Endothelial cell (in vitro differentiated cells): ENCODE results near the gene GDPD5. TPM values are rescaled to one million over a fixed set of nuclear protein-coding genes. Genes with fewer than 3 reads are reported as not detected.

Experiments
- DNase-seq: peaks from one replicate; pipeline ENCODE4 v3.0.0; 2021; ENCODE audit warnings: low spot score
- H3K27ac Mint-ChIP-seq: one replicate; pipeline ENCODE4 v1.8.0; 2021; ENCODE audit warnings: mixed read lengths, inconsistent platforms; ENCODE audit not compliant: unreplicated experiment
- H3K27me3 Mint-ChIP-seq: one replicate; pipeline ENCODE4 v1.8.0; 2021; ENCODE audit warnings: mild to moderate bottlenecking, moderate library complexity, mixed read lengths, inconsistent platforms; ENCODE audit not compliant: unreplicated experiment
- H3K36me3 Mint-ChIP-seq: one replicate; pipeline ENCODE4 v1.8.0; 2021; ENCODE audit warnings: mild to moderate bottlenecking, low read depth, mixed read lengths, inconsistent platforms; ENCODE audit not compliant: unreplicated experiment
- H3K4me1 Mint-ChIP-seq: one replicate; pipeline ENCODE4 v1.8.0; 2021; ENCODE audit warnings: mild to moderate bottlenecking, mixed read lengths, inconsistent platforms; ENCODE audit not compliant: unreplicated experiment
- H3K4me3 Mint-ChIP-seq: one replicate; pipeline ENCODE4 v1.8.0; 2021; ENCODE audit warnings: mild to moderate bottlenecking, mixed read lengths, inconsistent platforms; ENCODE audit not compliant: unreplicated experiment
- H3K9me3 Mint-ChIP-seq: one replicate; pipeline ENCODE4 v1.8.0; 2021; ENCODE audit warnings: mixed read lengths, inconsistent platforms; ENCODE audit not compliant: unreplicated experiment
- CTCF ChIP-seq: fragments of 200-600 bp; sonication (generic); IDR thresholded peaks from one replicate; pipeline ENCODE4 v1.5.0; 2021; ENCODE audit warnings: antibody characterized with exemption; ENCODE audit not compliant: unreplicated experiment
- total RNA-seq: library from RNA; stranded (reverse); fragmentation: NEBNext Ultra II Directional; extraction: Animal tissue kit (Norgen Biotek cat#: 25700); gene quantifications from one replicate; pipeline ENCODE4 v1.2.1, GENCODE V29; 2021; ENCODE audit not compliant: unreplicated experiment

The GDPD5 gene
- total RNA-seq, 1 donor from 2014 or later: 674 TPM

GRCh38 chr11:75562836-75563484 is 37.2 kb upstream of the GDPD5 start:
- peaks cover 55% of the 10 kb centered on the region for H3K4me1 Mint-ChIP-seq
- peak overlapping the region; percentile 99 for H3K4me3 Mint-ChIP-seq

GRCh38 chr11:75562048-75562835 is 36.5 kb upstream of the GDPD5 start, which contains the start of gene SERPINH1:
Gene SERPINH1, plus strand, starts transcription at chr11:75562253. Its CDS starts 4,097 bp downstream, at chr11:75566350.
- H3K27me3 Mint-ChIP-seq: peaks cover 26% of the 10 kb centered on the region
- TF ChIP-seq CTCF: no peak
- peaks cover 56% of the 10 kb centered on the region for H3K4me1 Mint-ChIP-seq
- DNase-seq: peak; percentile 78
- H3K4me3 Mint-ChIP-seq: peak within 1 kb of the TSS; percentile 99
- H3K9me3 Mint-ChIP-seq: no peaks in the 10 kb centered on the region
- H3K36me3 Mint-ChIP-seq: peaks cover 5% of the 10 kb centered on the region
- H3K27ac Mint-ChIP-seq: peak within 1 kb of the TSS; percentile 99

More at GRCh38 chr11:75562836-75563484, 37.2 kb upstream of the GDPD5 start:
- TF ChIP-seq CTCF: no peak
- Mint-ChIP-seq H3K27me3 (peaks cover 25% of the 10 kb centered on the region), H3K36me3 (peaks cover 5% of the 10 kb centered on the region), H3K9me3 (no peaks in the 10 kb centered on the region), H3K27ac (peak overlapping the region; percentile 99)
- peak; percentile 67 for DNase-seq

- Mint-ChIP-seq H3K27ac (peak overlapping the region; percentile 88), H3K4me3 (peak overlapping the region; percentile 91), H3K36me3 (peaks cover 5% of the 10 kb centered on the region), H3K9me3 (no peaks in the 10 kb centered on the region), H3K27me3 (peaks cover 25% of the 10 kb centered on the region), H3K4me1 (peaks cover 63% of the 10 kb centered on the region)
- TF ChIP-seq CTCF: no peak
- no peak for DNase-seq
Observed at GRCh38 chr11:75561426-75562047, 35.8 kb upstream of the GDPD5 start.

GRCh38 chr11:75560644-75561043 is 34.9 kb upstream of the GDPD5 start:
- Mint-ChIP-seq H3K36me3 (peaks cover 1% of the 10 kb centered on the region), H3K4me3 (peak overlapping the region; percentile 79), H3K27ac (no peak overlapping the region), H3K4me1 (peaks cover 62% of the 10 kb centered on the region), H3K9me3 (no peaks in the 10 kb centered on the region), H3K27me3 (peaks cover 25% of the 10 kb centered on the region)
- DNase-seq: no peak
- no peak for TF ChIP-seq CTCF
